ENCODE data around the gene PLA2G5. TPM values are rescaled to one million over a fixed set of nuclear protein-coding genes. Genes with fewer than 3 reads are reported as not detected.

PLA2G5 gene
- total and polyA plus RNA-seq, 7 donors = 0.43 to 1.2 (median 0.53) TPM; not detected in 2

DNA sequence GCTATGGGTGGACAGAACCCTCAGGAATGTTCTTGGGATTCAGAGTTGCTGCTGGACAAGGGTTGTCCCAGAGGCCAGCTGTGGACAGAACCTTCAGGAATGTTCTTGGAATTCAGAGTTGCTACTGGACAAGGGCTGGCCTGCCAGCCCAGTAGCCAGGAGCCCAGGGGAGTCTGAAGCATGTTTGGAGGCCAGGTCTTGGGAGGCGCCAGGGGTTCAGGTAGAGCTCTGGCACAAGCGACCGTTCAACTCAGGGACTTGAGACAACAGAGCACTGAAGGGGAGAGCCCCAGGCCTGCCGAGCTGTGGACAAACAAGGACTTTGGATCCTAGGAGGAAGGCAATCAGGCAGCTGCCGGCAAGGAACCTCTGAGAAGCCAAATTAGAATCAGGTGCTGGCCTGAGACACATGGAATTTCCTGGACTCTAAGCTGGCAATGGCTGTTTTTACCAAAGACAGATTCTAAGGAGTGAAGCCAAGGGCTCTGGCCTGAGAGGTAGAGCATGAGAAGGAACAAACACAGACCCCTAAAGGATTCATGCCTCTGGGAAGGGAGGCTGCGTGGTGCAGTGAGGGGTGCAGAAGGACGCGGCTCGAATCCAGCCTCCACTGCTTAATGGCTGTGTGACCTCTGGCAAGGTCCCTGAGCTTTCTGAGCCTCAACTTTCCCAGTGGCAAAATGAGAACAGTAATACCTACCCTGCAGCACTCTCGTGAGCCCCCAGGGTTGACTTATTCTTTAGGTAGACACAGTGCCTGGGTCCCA is 13.4 kb downstream of the PLA2G5 start:
- 84 to 86% (median 85%) methylated on average over 10 of the region's 10 CpGs for WGBS, 3 donors
- no peak overlapping the region for H3K4me3 ChIP-seq
- intact Hi-C loops (cut with DNase I) = no loop called here
- H3K27ac ChIP-seq = no peak overlapping the region
- no peaks in the 10 kb centered on the region for H3K36me3 ChIP-seq (ENCODE audit: insufficient read depth in 1 of 2, low read depth in 1 of 2)
- TF ChIP-seq, protein P1, sequence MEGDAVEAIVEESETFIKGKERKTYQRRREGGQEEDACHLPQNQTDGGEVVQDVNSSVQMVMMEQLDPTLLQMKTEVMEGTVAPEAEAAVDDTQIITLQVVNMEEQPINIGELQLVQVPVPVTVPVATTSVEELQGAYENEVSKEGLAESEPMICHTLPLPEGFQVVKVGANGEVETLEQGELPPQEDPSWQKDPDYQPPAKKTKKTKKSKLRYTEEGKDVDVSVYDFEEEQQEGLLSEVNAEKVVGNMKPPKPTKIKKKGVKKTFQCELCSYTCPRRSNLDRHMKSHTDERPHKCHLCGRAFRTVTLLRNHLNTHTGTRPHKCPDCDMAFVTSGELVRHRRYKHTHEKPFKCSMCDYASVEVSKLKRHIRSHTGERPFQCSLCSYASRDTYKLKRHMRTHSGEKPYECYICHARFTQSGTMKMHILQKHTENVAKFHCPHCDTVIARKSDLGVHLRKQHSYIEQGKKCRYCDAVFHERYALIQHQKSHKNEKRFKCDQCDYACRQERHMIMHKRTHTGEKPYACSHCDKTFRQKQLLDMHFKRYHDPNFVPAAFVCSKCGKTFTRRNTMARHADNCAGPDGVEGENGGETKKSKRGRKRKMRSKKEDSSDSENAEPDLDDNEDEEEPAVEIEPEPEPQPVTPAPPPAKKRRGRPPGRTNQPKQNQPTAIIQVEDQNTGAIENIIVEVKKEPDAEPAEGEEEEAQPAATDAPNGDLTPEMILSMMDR (IDR thresholded peaks at IDR 0.05) = no peak
- DNase-seq = peak; percentile 30 to 73
- no peaks in the 10 kb centered on the region for H3K9me3 ChIP-seq
- peak in 3 of 4 donors; percentile 22 to 56 (median 30) for ATAC-seq
- H3K27me3 ChIP-seq (ENCODE audit: insufficient read depth in 3 of 3, low read length in 2 of 3) = no peaks in the 10 kb centered on the region
- H3K4me1 ChIP-seq = no peaks in the 10 kb centered on the region

DNA sequence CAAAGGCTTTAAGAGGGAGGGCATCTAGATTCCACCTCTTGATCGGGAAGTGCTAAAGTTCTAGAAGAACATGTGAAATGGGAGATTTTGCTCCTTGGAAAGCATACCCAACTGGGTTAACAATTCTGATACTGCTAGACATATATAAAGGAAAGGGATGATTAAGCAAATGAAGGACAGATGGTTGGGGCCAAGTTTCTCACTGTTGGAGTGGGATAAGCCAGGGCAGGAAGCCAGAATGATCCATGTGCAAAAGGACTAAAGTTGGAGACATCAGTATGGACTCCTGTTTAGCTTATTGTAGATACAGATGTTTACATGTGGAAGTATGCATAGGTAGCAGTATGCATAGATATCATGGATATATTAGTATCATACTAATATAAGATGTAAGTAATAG is 16.8 kb downstream of the PLA2G5 start:
- DNase-seq = no peak
- no peaks in the 10 kb centered on the region for H3K36me3 ChIP-seq (ENCODE audit: insufficient read depth in 1 of 2, low read depth in 1 of 2)
- no peak for ATAC-seq

DNA sequence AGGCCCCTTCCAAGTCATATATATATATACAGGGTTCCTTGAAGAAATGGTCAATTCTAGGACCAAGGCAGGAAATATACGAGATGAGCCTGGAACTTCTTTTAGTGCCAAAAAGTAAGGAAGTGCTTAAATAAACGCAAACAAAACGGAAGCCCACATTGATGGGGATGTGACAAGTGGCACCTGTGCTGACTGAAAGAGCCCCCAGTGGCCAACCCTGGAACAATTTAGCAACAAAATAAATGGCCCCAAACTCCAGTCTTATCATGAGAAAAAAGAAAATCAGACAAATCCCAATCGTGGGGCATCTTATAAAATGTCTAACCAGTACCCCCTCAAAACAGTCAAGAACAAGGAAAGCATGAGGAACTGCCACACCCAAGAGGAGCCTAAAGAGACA is 17.7 kb downstream of the PLA2G5 start:
- Histone ChIP-seq H3K4me3 (no peak overlapping the region), H3K9me3 (no peaks in the 10 kb centered on the region), H3K36me3 (ENCODE audit: insufficient read depth in 1 of 2, low read depth in 1 of 2) (no peaks in the 10 kb centered on the region), H3K27ac (no peak overlapping the region), H3K4me1 (no peaks in the 10 kb centered on the region), H3K27me3 (ENCODE audit: insufficient read depth in 3 of 3, low read length in 2 of 3) (peaks cover 0 to 2% (median 0%) of the 10 kb centered on the region in 3 donors)
- no peak for DNase-seq
- TF ChIP-seq, protein P1 (IDR thresholded peaks at IDR 0.05) = no peak
- WGBS, 3 donors = 60 to 76% (median 62%) methylated on average over 4 of the region's 4 CpGs
- intact Hi-C loops (cut with DNase I) = no loop called here
- no peak for ATAC-seq

More for the DNA sequence above, 16.8 kb downstream of the PLA2G5 start:
- Histone ChIP-seq H3K27me3 (ENCODE audit: insufficient read depth in 3 of 3, low read length in 2 of 3) (peaks cover 0 to 2% (median 0%) of the 10 kb centered on the region in 3 donors), H3K4me1 (no peaks in the 10 kb centered on the region), H3K27ac (no peak overlapping the region), H3K9me3 (no peaks in the 10 kb centered on the region), H3K4me3 (no peak overlapping the region)
- 91 to 96% (median 95%) methylated on average over 1 of the region's 1 CpG for WGBS, 3 donors
- intact Hi-C loops (cut with DNase I) = no loop called here
- TF ChIP-seq, protein P1 (IDR thresholded peaks at IDR 0.05) = no peak

DNA sequence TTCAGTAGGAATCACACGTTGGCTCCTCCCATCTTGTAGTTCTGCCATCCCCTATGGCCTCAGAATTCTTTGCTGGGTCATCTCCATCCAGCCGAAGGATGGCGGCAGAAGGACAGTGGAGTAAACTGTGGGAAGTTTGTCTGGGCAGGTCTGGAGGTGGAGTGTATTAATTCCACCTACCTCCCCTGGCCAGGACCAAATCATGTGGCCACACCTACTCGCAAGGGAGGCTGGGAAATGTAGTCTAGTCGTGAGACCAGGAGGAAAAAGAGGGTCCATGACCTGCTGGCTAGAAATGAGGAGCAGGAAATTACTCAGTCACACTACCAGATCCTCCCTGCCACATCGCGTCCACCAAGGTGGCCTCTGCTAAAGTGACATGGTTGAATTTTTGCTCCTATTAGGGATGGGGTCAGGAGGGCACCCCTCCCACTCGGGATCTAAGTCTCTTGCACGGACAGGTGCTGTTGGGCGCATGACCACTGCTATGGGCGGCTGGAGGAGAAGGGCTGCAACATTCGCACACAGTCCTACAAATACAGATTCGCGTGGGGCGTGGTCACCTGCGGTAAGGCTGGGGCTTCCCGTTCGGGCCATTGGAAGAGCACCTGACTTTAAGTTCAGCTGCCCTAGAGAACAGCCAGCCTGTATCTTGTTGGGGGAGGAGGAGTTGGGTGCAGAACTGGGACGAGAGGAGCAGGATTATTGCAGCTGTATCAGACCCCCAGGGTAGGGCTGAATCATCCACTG is 19.5 kb downstream of the PLA2G5 start:
- WGBS, 3 donors = 83% methylated on average over 19 of the region's 19 CpGs
- Histone ChIP-seq H3K27ac (no peak overlapping the region), H3K9me3 (no peaks in the 10 kb centered on the region), H3K36me3 (ENCODE audit: insufficient read depth in 1 of 2, low read depth in 1 of 2) (no peaks in the 10 kb centered on the region), H3K4me3 (no peak overlapping the region), H3K4me1 (no peaks in the 10 kb centered on the region), H3K27me3 (ENCODE audit: insufficient read depth in 3 of 3, low read length in 2 of 3) (peaks cover 0 to 2% (median 0%) of the 10 kb centered on the region in 3 donors)
- intact Hi-C loops (cut with DNase I) = no loop called here
- ATAC-seq (no peak), DNase-seq (no peak)
- TF ChIP-seq, protein P1 (IDR thresholded peaks at IDR 0.05) = no peak

Data from psoas muscle (tissue), 8 donors.